Hepatocyte (in vitro differentiated cells): ENCODE data around the gene RPH3AL.

Source experiments
- EZH2 ChIP-seq: fragments of 200-600 bp; sonication (generic); IDR thresholded peaks from 2 replicates; pipeline ENCODE4 v1.6.1; 2016; ENCODE audit warnings: antibody characterized with exemption, mild to moderate bottlenecking, borderline replicate concordance
- EZH2phosphoT487 ChIP-seq: fragments of 200-600 bp; sonication (generic); IDR thresholded peaks from one replicate; pipeline ENCODE4 v1.6.1; 2018; ENCODE audit warnings: antibody characterized with exemption, mild to moderate bottlenecking, low read depth, moderate library complexity; ENCODE audit not compliant: unreplicated experiment, severe bottlenecking
- TF ChIP-seq, protein P1 (sequence below): fragments of 200-600 bp; sonication (generic); IDR thresholded peaks from 2 replicates; pipeline ENCODE4 v1.5.1; 2016; ENCODE audit warnings: antibody characterized with exemption, mild to moderate bottlenecking; ENCODE audit not compliant: poor library complexity

GRCh38 chr17:327296-327695, 25.3 kb downstream of the RPH3AL start:
- TF ChIP-seq, protein P1, sequence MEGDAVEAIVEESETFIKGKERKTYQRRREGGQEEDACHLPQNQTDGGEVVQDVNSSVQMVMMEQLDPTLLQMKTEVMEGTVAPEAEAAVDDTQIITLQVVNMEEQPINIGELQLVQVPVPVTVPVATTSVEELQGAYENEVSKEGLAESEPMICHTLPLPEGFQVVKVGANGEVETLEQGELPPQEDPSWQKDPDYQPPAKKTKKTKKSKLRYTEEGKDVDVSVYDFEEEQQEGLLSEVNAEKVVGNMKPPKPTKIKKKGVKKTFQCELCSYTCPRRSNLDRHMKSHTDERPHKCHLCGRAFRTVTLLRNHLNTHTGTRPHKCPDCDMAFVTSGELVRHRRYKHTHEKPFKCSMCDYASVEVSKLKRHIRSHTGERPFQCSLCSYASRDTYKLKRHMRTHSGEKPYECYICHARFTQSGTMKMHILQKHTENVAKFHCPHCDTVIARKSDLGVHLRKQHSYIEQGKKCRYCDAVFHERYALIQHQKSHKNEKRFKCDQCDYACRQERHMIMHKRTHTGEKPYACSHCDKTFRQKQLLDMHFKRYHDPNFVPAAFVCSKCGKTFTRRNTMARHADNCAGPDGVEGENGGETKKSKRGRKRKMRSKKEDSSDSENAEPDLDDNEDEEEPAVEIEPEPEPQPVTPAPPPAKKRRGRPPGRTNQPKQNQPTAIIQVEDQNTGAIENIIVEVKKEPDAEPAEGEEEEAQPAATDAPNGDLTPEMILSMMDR = no peak
- TF ChIP-seq EZH2 (no peak), EZH2phosphoT487 (no peak)
